DMS114 treated with DMSO at 0.1 percent for 48 hours (cell line): ENCODE data around the gene ADAMTS17.

ENCODE experiments used
- DNase-seq: peaks from one replicate; lab custom pipeline; 2025; ENCODE audit not compliant: unreplicated experiment; lab: John Stamatoyannopoulos, UW

Gene ADAMTS17

DNA sequence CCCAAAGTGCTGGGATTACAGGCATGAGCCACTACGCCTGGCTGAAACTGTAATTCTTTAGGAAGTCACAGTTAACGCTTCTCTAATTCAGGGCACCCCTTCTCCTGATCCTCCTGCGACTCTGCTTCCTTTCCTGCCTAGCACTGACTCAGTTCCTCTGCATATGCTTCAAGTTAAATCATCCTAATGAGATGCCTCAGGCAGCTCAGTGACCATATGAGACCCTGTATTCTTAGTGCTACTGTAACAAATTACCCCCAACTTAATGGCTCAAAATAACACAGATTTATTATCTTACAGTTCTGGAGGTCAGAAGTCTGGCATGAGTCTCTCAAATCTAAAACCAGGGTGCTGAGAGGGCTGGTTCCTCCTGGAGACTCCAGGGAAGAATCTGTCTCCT lies 336.8 kb downstream of the ADAMTS17 start:
- DNase-seq, result no peak

DNA sequence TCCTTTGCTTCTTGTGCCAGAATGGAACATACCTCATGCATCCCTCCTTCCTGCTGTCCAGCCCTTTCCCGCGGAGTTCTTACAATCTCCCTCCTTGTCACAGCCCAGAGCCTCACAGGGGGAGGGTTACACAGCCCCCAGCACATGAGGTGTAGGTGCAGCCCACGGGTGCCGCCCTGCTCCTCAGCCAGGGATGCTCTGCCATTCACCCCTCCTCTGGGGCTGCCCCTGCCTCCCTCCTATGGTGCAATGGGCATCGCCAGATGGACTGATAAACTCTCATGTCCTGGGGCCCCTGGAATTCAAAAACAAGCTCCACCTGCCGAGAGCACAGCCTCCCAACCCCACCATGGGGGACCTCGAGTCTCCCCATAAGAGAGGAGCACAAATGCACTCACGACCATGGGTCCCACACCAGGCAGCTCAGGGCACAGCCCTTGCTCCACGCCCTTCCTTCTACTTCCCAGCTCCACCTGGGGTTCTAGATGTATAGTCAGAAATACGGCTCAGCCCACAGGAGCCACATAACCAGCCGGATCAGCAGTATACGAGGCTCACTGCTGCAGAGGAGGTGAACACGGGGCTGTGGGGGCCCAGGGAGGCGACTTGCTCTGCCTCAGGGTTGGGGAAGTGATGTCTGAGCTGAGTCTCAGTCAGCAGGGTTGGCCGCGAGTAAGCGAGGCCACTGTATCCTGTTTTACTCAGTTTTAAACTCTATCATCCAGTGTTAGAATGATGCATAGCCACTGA lies 338.8 kb downstream of the ADAMTS17 start:
- DNase-seq, result no peak

- no peak for DNase-seq
Observed at GRCh38 chr15:100002086-100002620, 339.6 kb downstream of the ADAMTS17 start.

- no peak for DNase-seq
Observed at GRCh38 chr15:100001405-100001804, 340.4 kb downstream of the ADAMTS17 start.

GRCh38 chr15:99999282-100000070 lies 342.3 kb downstream of the ADAMTS17 start:
- no peak for DNase-seq

GRCh38 chr15:99998661-99999101 lies 343.1 kb downstream of the ADAMTS17 start:
- no peak for DNase-seq

GRCh38 chr15:99997112-99997651 lies 344.6 kb downstream of the ADAMTS17 start:
- DNase-seq, result no peak

DNA sequence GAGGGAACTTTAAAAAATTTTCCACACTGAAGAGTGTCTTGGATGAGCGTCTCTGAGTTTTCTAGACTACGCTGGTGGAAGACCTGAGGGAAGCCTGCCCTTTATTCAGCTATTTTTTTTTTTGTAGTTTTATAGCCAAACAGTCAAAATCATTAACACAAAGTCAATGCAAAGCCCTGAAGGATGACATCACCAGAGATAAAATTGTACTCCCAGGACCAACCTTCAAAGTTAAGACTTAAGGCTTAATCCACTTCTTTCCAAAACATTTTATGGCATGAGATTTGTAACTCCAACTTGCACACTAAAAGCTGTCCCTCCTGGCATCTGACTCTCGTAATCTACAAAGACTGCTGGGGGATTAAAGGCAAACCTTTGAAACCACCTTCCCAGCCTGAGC lies 345.1 kb downstream of the ADAMTS17 start:
- no peak for DNase-seq

DNA sequence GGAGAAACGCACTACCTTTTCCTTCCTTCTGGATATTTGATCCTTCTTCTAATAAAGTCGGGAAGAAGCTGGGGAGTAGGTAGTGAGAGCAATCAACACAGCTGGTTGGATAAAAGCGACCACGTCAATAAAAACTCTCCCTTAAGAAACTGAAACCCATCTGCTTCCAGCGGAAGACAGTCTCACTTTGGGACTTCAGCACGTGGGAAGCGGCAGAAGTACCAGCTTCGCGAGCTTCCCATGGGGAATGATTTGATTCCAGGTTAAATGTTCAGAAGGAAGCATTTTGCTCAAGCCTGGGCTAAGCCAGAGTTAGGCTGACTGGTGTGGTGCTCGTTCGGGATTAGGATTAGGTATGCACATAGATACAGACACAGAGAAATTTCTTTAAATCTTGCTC lies 346.2 kb downstream of the ADAMTS17 start:
- no peak for DNase-seq

- no peak for DNase-seq
Observed at GRCh38 chr15:99994849-99995248, 346.9 kb downstream of the ADAMTS17 start.

- no peak for DNase-seq
Observed at GRCh38 chr15:99993681-99994131, 348.1 kb downstream of the ADAMTS17 start.

DNA sequence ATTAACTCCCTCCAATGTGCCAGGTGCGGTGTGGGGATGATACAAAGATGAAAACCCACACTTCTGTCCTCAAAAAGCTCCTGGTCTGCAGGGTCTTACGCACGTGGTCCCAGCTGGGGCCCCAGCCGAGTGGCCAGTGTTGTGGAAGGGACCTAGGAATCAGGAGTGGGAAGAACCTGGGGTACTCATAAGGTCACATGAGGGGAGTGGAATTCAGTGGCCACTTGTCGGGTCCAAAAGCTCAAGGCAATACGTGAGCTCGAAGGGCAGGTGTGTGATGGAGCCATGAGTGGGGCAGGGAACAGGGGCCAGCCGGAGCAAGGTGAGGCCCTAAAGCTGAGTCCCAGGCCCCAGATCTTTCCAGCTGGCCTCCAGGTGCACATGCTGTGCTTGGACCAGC lies 348.5 kb downstream of the ADAMTS17 start:
- DNase-seq, result no peak

DNA sequence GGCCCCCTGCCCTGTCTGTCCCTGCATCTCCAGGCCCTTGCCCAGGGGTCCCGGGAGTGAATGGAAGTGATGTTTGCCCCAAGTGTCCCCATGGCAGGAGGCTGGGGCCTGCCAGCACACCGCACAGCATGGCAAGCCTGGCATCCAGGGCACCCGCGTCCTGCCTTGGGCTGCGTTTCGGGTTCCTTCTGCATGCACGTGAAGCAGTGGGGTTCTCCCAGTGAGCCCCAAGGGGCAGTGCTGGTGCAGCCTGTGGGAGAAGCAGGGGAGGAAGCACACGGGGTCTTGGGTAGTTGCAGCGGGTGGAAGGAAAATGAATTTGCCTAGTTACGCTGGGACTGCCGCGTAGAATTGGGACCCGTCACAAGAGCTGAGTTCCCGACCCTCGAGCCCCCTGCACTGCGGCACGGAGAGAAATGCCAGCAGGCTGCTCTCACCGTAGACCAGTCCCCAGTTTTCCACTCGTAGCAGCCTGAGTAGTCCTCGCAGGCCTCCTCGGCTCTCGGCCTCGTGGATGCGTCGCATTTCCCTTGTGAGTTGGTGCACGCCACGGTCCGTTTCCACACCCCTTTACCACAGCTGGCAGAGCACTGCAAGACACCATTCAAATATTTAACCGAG lies 349.1 kb downstream of the ADAMTS17 start:
- DNase-seq, result no peak

DNA sequence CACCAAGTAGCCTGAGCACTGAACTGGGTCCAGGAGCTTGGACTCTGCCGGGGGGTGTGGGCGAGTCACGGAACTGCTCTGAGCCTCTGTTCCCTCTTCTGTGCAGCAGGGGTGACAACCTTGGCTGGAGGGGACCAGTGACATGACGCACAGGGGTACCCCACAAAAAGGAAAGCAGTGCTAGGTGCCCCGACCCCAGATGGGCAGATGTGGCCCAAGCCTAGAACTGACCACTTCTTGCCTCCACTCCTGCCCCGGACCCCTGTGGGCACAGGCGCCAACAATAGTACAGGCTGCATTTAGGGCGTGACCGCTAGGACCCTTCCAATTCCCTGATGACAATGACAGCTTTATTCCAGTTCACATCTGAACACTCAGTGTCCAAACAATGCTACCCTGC lies 352.7 kb downstream of the ADAMTS17 start:
- DNase-seq, result no peak

- DNase-seq, result no peak
Observed at GRCh38 chr15:99987701-99988100, 354.1 kb downstream of the ADAMTS17 start.

GRCh38 chr15:99987119-99987506 lies 354.7 kb downstream of the ADAMTS17 start:
- no peak for DNase-seq

- no peak for DNase-seq
Observed at GRCh38 chr15:99986297-99987118, 355.3 kb downstream of the ADAMTS17 start.

- no peak for DNase-seq
Observed at GRCh38 chr15:99985878-99986277, 355.9 kb downstream of the ADAMTS17 start.

- no peak for DNase-seq
Observed at GRCh38 chr15:99984491-99985243, 357.1 kb downstream of the ADAMTS17 start.

GRCh38 chr15:99983886-99984286 lies 357.9 kb downstream of the ADAMTS17 start:
- no peak for DNase-seq
